ENCODE measurements around the gene SLC25A25.
A peak's percentile ranks its signal among the peaks of the same experiment; 100 is the strongest.
"Not testable (repeated sequence)": the region's sequence is repeated elsewhere in the genome, so short reads cannot be mapped to it uniquely, and the experiment has no call there.

SLC25A25 gene

GRCh38 chr9:128053560-128053959, 14.5 kb upstream of the SLC25A25 start:
- DNase-seq, result no peak

- no peak for DNase-seq
Observed at GRCh38 chr9:128054087-128054486, 13.9 kb upstream of the SLC25A25 start.

GRCh38 chr9:128055344-128056040, 12.5 kb upstream of the SLC25A25 start:
- DNase-seq, result no peak

- DNase-seq, result no peak
Observed at GRCh38 chr9:128056086-128056485, 11.9 kb upstream of the SLC25A25 start.

GRCh38 chr9:128056887-128057723, 10.9 kb upstream of the SLC25A25 start:
- no peak for DNase-seq

GRCh38 chr9:128057724-128058409, 10.2 kb upstream of the SLC25A25 start:
- DNase-seq, result no peak

- no peak for DNase-seq
Observed at GRCh38 chr9:128059365-128059983, 8.6 kb upstream of the SLC25A25 start.

GRCh38 chr9:128061275-128061960, 6.6 kb upstream of the SLC25A25 start:
- no peak for DNase-seq

- no peak for DNase-seq
Observed at GRCh38 chr9:128062279-128062678, 5.8 kb upstream of the SLC25A25 start.

GRCh38 chr9:128062846-128063831, 4.9 kb upstream of the SLC25A25 start:
- DNase-seq, result no peak

- no peak for DNase-seq
Observed at GRCh38 chr9:128065907-128066712, 1.9 kb upstream of the SLC25A25 start.

GRCh38 chr9:128066713-128067644, 1.1 kb upstream of the SLC25A25 start, which contains the start of gene NAIF1:
NAIF1 (minus strand) TSS chr9:128067320; CDS start chr9:128067101, 219 bp downstream.
- peak; percentile 94 for DNase-seq

GRCh38 chr9:128068386-128069205, 564 bp downstream of the SLC25A25 start:
- no peak for DNase-seq

GRCh38 chr9:128070874-128071273, 2.8 kb downstream of the SLC25A25 start:
- no peak for DNase-seq

GRCh38 chr9:128071475-128071874, 3.4 kb downstream of the SLC25A25 start:
- not testable (repeated sequence) for DNase-seq

- no peak for DNase-seq
Observed at GRCh38 chr9:128072144-128073021, 4.4 kb downstream of the SLC25A25 start.

- DNase-seq, result no peak
Observed at GRCh38 chr9:128073253-128073886, 5.3 kb downstream of the SLC25A25 start.

All from T1000 (cell line).